GM23338 (cell line): Measurements from ENCODE around the gene XPNPEP1. TPM values are rescaled to one million over a fixed set of nuclear protein-coding genes. Genes with fewer than 3 reads are reported as not detected.

Experiments
- ATAC-seq: fragments of 200-7000 bp; cut with Tn5 transposase; 3 replicates; pipeline ENCODE4 v1.9.1; 2020
- DNase-seq: peaks from one replicate; pipeline ENCODE4 v3.0.0-alpha.2; 2015; ENCODE audit warnings: low spot score
- H2AFZ ChIP-seq: fragments of 200-600 bp; sonication (generic); 2 replicates; pipeline ENCODE4 v1.8.0; 2016; ENCODE audit warnings: antibody characterized with exemption, mild to moderate bottlenecking, moderate library complexity
- H3F3A ChIP-seq: fragments of 200-600 bp; sonication (generic); replicated peaks from 2 replicates; pipeline ENCODE4 v1.8.0; 2017; ENCODE audit warnings: antibody characterized with exemption, mixed run types, low read depth
- H3K27ac ChIP-seq: fragments of 200-600 bp; sonication (generic); 2 replicates; pipeline ENCODE4 v1.6.1; 2016; ENCODE audit warnings: low read depth
- H3K27me3 ChIP-seq: fragments of 200-600 bp; sonication (generic); 2 replicates; pipeline ENCODE4 v1.8.0; 2016; ENCODE audit warnings: mild to moderate bottlenecking, mixed run types, moderate library complexity; ENCODE audit not compliant: insufficient read depth
- H3K36me3 ChIP-seq: fragments of 200-600 bp; sonication (generic); 2 replicates; pipeline ENCODE4 v1.8.0; 2016; ENCODE audit warnings: mild to moderate bottlenecking; ENCODE audit not compliant: insufficient read depth
- H3K4me1 ChIP-seq: fragments of 200-600 bp; sonication (generic); 2 replicates; pipeline ENCODE4 v1.8.0; 2016; ENCODE audit warnings: mild to moderate bottlenecking, moderate library complexity; ENCODE audit not compliant: insufficient read depth
- H3K4me2 ChIP-seq: fragments of 200-600 bp; sonication (generic); 2 replicates; pipeline ENCODE4 v1.7.1; 2017; ENCODE audit warnings: mixed run types
- H3K4me3 ChIP-seq: fragments of 200-600 bp; sonication (generic); 2 replicates; pipeline ENCODE4 v1.6.1; 2016; ENCODE audit warnings: mixed run types
- H3K79me2 ChIP-seq: fragments of 200-600 bp; sonication (generic); replicated peaks from 2 replicates; pipeline ENCODE4 v1.8.0; 2017; ENCODE audit warnings: mild to moderate bottlenecking; ENCODE audit not compliant: insufficient read depth
- H3K9me2 ChIP-seq: fragments of 200-600 bp; sonication (generic); 2 replicates; pipeline ENCODE4 v1.8.0; 2017; ENCODE audit not compliant: insufficient read depth
- H4K20me1 ChIP-seq: fragments of 200-600 bp; sonication (generic); replicated peaks from 2 replicates; pipeline ENCODE4 v1.8.0; 2017; ENCODE audit warnings: mild to moderate bottlenecking; ENCODE audit not compliant: insufficient read depth
- H3K27ac Mint-ChIP-seq: 2 replicates; pipeline ENCODE4 v1.8.0; 2020; ENCODE audit warnings: inconsistent platforms, mild to moderate bottlenecking, moderate library complexity, mixed read lengths
- H3K27me3 Mint-ChIP-seq: 3 replicates; pipeline ENCODE4 v1.8.0; 2022; ENCODE audit warnings: low read depth, mild to moderate bottlenecking, moderate library complexity, mixed read lengths, inconsistent platforms; ENCODE audit not compliant: insufficient read depth, poor library complexity
- H3K36me3 Mint-ChIP-seq: 3 replicates; pipeline ENCODE4 v1.8.0; 2021; ENCODE audit warnings: low read depth, mild to moderate bottlenecking, inconsistent platforms, moderate library complexity, mixed read lengths
- H3K4me1 Mint-ChIP-seq: 3 replicates; pipeline ENCODE4 v1.8.0; 2020; ENCODE audit warnings: mild to moderate bottlenecking, inconsistent platforms, mixed read lengths
- H3K4me3 Mint-ChIP-seq: 3 replicates; pipeline ENCODE4 v1.8.0; 2021; ENCODE audit warnings: moderate library complexity, mild to moderate bottlenecking, inconsistent platforms, mixed read lengths
- H3K9me3 Mint-ChIP-seq: 3 replicates; pipeline ENCODE4 v1.8.0; 2020; ENCODE audit warnings: moderate library complexity, mild to moderate bottlenecking, inconsistent platforms, mixed read lengths
- CREB1 ChIP-seq: fragments of 250-450 bp; sonication (Bioruptor Pico); IDR thresholded peaks from 2 replicates; pipeline ENCODE4 v1.5.0; 2020; ENCODE audit warnings: low read depth, mild to moderate bottlenecking, moderate library complexity
- EZH2phosphoT487 ChIP-seq: fragments of 200-600 bp; sonication (generic); IDR thresholded peaks from one replicate; pipeline ENCODE4 v1.8.1; 2018; ENCODE audit warnings: antibody characterized with exemption; ENCODE audit not compliant: unreplicated experiment
- JUNB ChIP-seq: IDR thresholded peaks from one replicate; pipeline ENCODE4 v1.6.1; 2016; ENCODE audit warnings: antibody characterized with exemption; ENCODE audit not compliant: unreplicated experiment
- NANOG ChIP-seq: IDR thresholded peaks from 2 replicates; pipeline ENCODE4 v1.6.1; 2016; ENCODE audit warnings: antibody characterized with exemption, borderline replicate concordance
- POLR2AphosphoS5 ChIP-seq: IDR thresholded peaks from 2 replicates; pipeline ENCODE4 v1.6.1; 2016; ENCODE audit warnings: antibody characterized with exemption, low read depth
- REST ChIP-seq: IDR thresholded peaks from one replicate; pipeline ENCODE4 v1.6.1; 2018; ENCODE audit warnings: antibody characterized with exemption; ENCODE audit not compliant: unreplicated experiment
- ZNF462 ChIP-seq: fragments of 250-450 bp; sonication (Bioruptor Pico); IDR thresholded peaks from 2 replicates; pipeline ENCODE4 v1.5.0; 2020; ENCODE audit warnings: mild to moderate bottlenecking, moderate library complexity
- polyA plus RNA-seq: library from polyadenylated mRNA; unstranded; fragments of >200 nt; fragmentation: Nextera tagmentation; extraction: Ambion mirVana; gene quantifications from 2 replicates; pipeline ENCODE4 v1.2.1, GENCODE V29; 2016
- total RNA-seq: library from RNA; depleted of rRNA; stranded (reverse); fragments of >200 nt; shearing (Covaris generic); gene quantifications from 2 replicates; pipeline ENCODE4 v1.2.3, GENCODE V29; 2014

Gene XPNPEP1
- total and polyA plus RNA-seq, 2 experiments from 2014 or later = 17.5 to 55.8 TPM

- no peak for TF ChIP-seq ZNF462 (CRISPR knock-in tag)
- no peak for TF ChIP-seq POLR2AphosphoS5
- no peak for TF ChIP-seq NANOG
Measured at GRCh38 chr10:109823196-109823595, 100.1 kb downstream of the XPNPEP1 start (continued).

- no peak for TF ChIP-seq CREB1 (CRISPR knock-in tag)
- TF ChIP-seq EZH2phosphoT487 = no peak
- peak; percentile 28 for TF ChIP-seq REST
- TF ChIP-seq JUNB = no peak
Measured at GRCh38 chr10:109821672-109822071, 101.6 kb downstream of the XPNPEP1 start.

More at GRCh38 chr10:109821672-109822071, 101.6 kb downstream of the XPNPEP1 start:
- no peak for DNase-seq
- no peak for ATAC-seq
- Histone ChIP-seq H3K9me2 (0 out of 2 replicates have a peak, but pooled peaks cover 5% of the 10 kb centered on the region), H2AFZ (no peak overlapping the region), H3K27me3 (no peaks in the 10 kb centered on the region), H3K4me3 (no peak overlapping the region), H3K79me2 (no peaks in the 10 kb centered on the region), H3K27ac (no peak overlapping the region), H3F3A (no peaks in the 10 kb centered on the region), H3K36me3 (no peaks in the 10 kb centered on the region), H3K4me2 (no peak overlapping the region), H3K4me1 (no peaks in the 10 kb centered on the region), H4K20me1 (no peaks in the 10 kb centered on the region)
- Mint-ChIP-seq H3K27ac (no peak overlapping the region), H3K4me3 (no peak overlapping the region), H3K36me3 (no peaks in the 10 kb centered on the region), H3K27me3 (peaks cover 1% of the 10 kb centered on the region), H3K9me3 (peaks cover 8% of the 10 kb centered on the region; the same call in 2 of the 3 replicates), H3K4me1 (peaks cover 2% of the 10 kb centered on the region; the same call in 1 of the 3 replicates)
